Transverse colon (tissue), 4 donors: ENCODE results near the gene CD22. TPM values are rescaled to one million over a fixed set of nuclear protein-coding genes. Genes with fewer than 3 reads are reported as not detected.

Experiments
- DNase-seq: peaks from one replicate; pipeline ENCODE4 v3.0.0-alpha.2; 2019
- H3K27ac ChIP-seq, 4 donors: fragments of 200-600 bp; sonication (generic); 2 replicates each; pipeline ENCODE4 v1.5.1; 2016 to 2018; ENCODE audit warnings: inconsistent platforms in 4 of 4
- H3K27me3 ChIP-seq: fragments of 200-600 bp; sonication (generic); 2 replicates; pipeline ENCODE4 v1.5.1; 2017; ENCODE audit warnings: inconsistent platforms
- H3K36me3 ChIP-seq, 4 donors: fragments of 200-600 bp; sonication (generic); 2 replicates each; pipeline ENCODE4 v1.5.1; 2017 to 2019; ENCODE audit warnings: inconsistent platforms in 4 of 4
- H3K4me1 ChIP-seq, 4 donors: fragments of 200-600 bp; sonication (generic); 2 replicates each; pipeline ENCODE4 v1.5.1; 2017 to 2020; ENCODE audit warnings: inconsistent platforms in 4 of 4
- H3K4me3 ChIP-seq, 4 donors: fragments of 200-600 bp; sonication (generic); 1 replicate in 1 of 4; 2 replicates in 3 of 4; pipeline versions ENCODE4 v1.5.1 to v1.6.1; 2017 to 2019; ENCODE audit warnings: inconsistent platforms in 4 of 4
- H3K9me3 ChIP-seq, 2 donors: fragments of 200-600 bp; sonication (generic); 2 replicates each; pipeline ENCODE4 v1.5.1; 2017 to 2019; ENCODE audit warnings: inconsistent platforms in 2 of 2
- CTCF ChIP-seq, 5 experiments: fragments of 200-600 bp in 3 of 5; fragments of 450-650 bp in 2 of 5; sonication (generic) in 3 of 5; IDR thresholded peaks; 1 replicate in 2 of 5; 2 replicates in 3 of 5; pipeline ENCODE4 v1.5.1; 2016 to 2017; ENCODE audit warnings: antibody characterized with exemption in 5 of 5, inconsistent platforms in 3 of 5, mild to moderate bottlenecking in 2 of 5, moderate library complexity in 1 of 5
- EP300 ChIP-seq: sonication (generic); formaldehyde crosslinking; IDR thresholded peaks from one replicate; pipeline ENCODE4 v1.6.1; 2017; ENCODE audit warnings: antibody characterized with exemption, low read depth
- POLR2A ChIP-seq: fragments of 450-650 bp; IDR thresholded peaks from one replicate; pipeline ENCODE4 v1.6.1; 2016; ENCODE audit warnings: antibody characterized with exemption, mild to moderate bottlenecking, moderate library complexity
- POLR2AphosphoS5 ChIP-seq, 3 donors: sonication (generic); formaldehyde crosslinking; IDR thresholded peaks; one replicate each; pipeline ENCODE4 v1.6.1; 2016; ENCODE audit warnings: antibody characterized with exemption in 3 of 3
- WGBS, 2 donors: methylation state at CpG; one replicate each; pipeline ENCODE4 v1.1.5; 2018; ENCODE audit warnings: low coverage in 1 of 2; 5-methylcytosine and 5-hydroxymethylcytosine counted together
- in situ Hi-C, 4 donors: fragments of 200-750 bp; cut with MboI; loops; one replicate each; pipeline versions ENCODE4 v1.15.0 to v1.15.1; 2017; ENCODE audit warnings: low sequenced_read_pairs in 3 of 4, low pct_ligation_motif_present in 1 of 4, low pct_unique_long_range_greater_than_20kb in 1 of 4
- intact Hi-C: fragments of 100-400 bp; cut with DNase I; formaldehyde crosslinking; loops from one replicate; pipeline ENCODE4 v1.15.1; 2023; ENCODE audit warnings: low total_unique reads
- total RNA-seq, 4 donors: library from RNA; depleted of rRNA; stranded (reverse); fragments of >200 nt; gene quantifications; one replicate each; pipeline ENCODE4 v1.1.0, GENCODE V29; 2016

The CD22 gene
- total RNA-seq, 4 donors from 2014 or later = 4.4 to 27.7 (median 21.1) TPM; not detected in 1

GRCh38 chr19:35317464-35318043 lies 11.4 kb upstream of the CD22 start:
- whole genome bisulfite sequencing, 2 donors = 74 to 100% methylated on average over 1 to 7 of the region's 7 CpGs
- H3K9me3 ChIP-seq = peaks cover 0 to 3% of the 10 kb centered on the region in 2 donors
- peak overlapping the region in 1 of 4 donors; percentile 29 for H3K27ac ChIP-seq

GRCh38 chr19:35318679-35319448 lies 10.1 kb upstream of the CD22 start:
- Histone ChIP-seq H3K4me1 (no peaks in the 10 kb centered on the region), H3K27me3 (no peaks in the 10 kb centered on the region), H3K27ac (no peak overlapping the region), H3K9me3 (peaks cover 0 to 3% of the 10 kb centered on the region in 2 donors), H3K4me3 (no peak overlapping the region), H3K36me3 (no peaks in the 10 kb centered on the region)
- no peak for TF ChIP-seq CTCF (IDR thresholded peaks at IDR 0.05)
- TF ChIP-seq POLR2AphosphoS5 (IDR thresholded peaks at IDR 0.05) = no peak
- no peak for TF ChIP-seq POLR2A
- in situ Hi-C loops (no loop called here), intact Hi-C loops (no loop called here)
- WGBS, 2 donors = 65% methylated on average over 16 of the region's 16 CpGs; no CpG with 5 or more reads in 1 of the 2 donors
- DNase-seq = peak; percentile 16

More at GRCh38 chr19:35317464-35318043, 11.4 kb upstream of the CD22 start:
- no peak for DNase-seq
- no peak for TF ChIP-seq POLR2AphosphoS5 (IDR thresholded peaks at IDR 0.05)
- TF ChIP-seq EP300 = no peak
- TF ChIP-seq CTCF (IDR thresholded peaks at IDR 0.05) = no peak
- TF ChIP-seq POLR2A = no peak
- H3K27me3 ChIP-seq = no peaks in the 10 kb centered on the region
- intact Hi-C loops (no loop called here), in situ Hi-C loops (no loop called here)
- no peaks in the 10 kb centered on the region for H3K36me3 ChIP-seq
- no peak overlapping the region for H3K4me3 ChIP-seq
- H3K4me1 ChIP-seq = no peaks in the 10 kb centered on the region

- peaks cover 0 to 3% of the 10 kb centered on the region in 2 donors for H3K9me3 ChIP-seq
- H3K27me3 ChIP-seq = no peaks in the 10 kb centered on the region
- in situ Hi-C loops (no loop called here), intact Hi-C loops (no loop called here)
- WGBS, 2 donors = 66 to 70% methylated on average over 5 to 12 of the region's 12 CpGs
- H3K36me3 ChIP-seq = no peaks in the 10 kb centered on the region
- DNase-seq = no peak
- no peak for TF ChIP-seq CTCF (IDR thresholded peaks at IDR 0.05)
- TF ChIP-seq POLR2A = no peak
- TF ChIP-seq POLR2AphosphoS5 (IDR thresholded peaks at IDR 0.05) = no peak
- TF ChIP-seq EP300 = no peak
- H3K27ac ChIP-seq = no peak overlapping the region
- H3K4me3 ChIP-seq = no peak overlapping the region
- no peaks in the 10 kb centered on the region for H3K4me1 ChIP-seq
These were observed 8.8 kb upstream of the CD22 start for GRCh38 chr19:35320065-35320713.

- intact Hi-C loops (no loop called here), in situ Hi-C loops (no loop called here)
- H3K9me3 ChIP-seq = peaks cover 0 to 3% of the 10 kb centered on the region in 2 donors
- DNase-seq = no peak
- 84 to 93% methylated on average over 2 of the region's 2 CpGs for WGBS, 2 donors
- no peak overlapping the region for H3K4me3 ChIP-seq
- no peaks in the 10 kb centered on the region for H3K36me3 ChIP-seq
- H3K27ac ChIP-seq = no peak overlapping the region
- H3K27me3 ChIP-seq = no peaks in the 10 kb centered on the region
- no peaks in the 10 kb centered on the region for H3K4me1 ChIP-seq
- no peak for TF ChIP-seq POLR2AphosphoS5 (IDR thresholded peaks at IDR 0.05)
- TF ChIP-seq CTCF (IDR thresholded peaks at IDR 0.05) = no peak
- TF ChIP-seq EP300 = no peak
- no peak for TF ChIP-seq POLR2A
These were observed 7.7 kb upstream of the CD22 start for GRCh38 chr19:35321291-35321690.
